SK-N-SH treated with all-trans-retinoic acid at 6 μM for 48 hours (cell line): ENCODE measurements around the gene CDH4.

Experiments used
- ATAC-seq: fragments of 200-7000 bp; cut with Tn5 transposase; 3 replicates; pipeline ENCODE4 v1.9.1; 2020; ENCODE audit warnings: mild to moderate bottlenecking, moderate library complexity
- ARNTL ChIP-seq: fragments of 450-650 bp; formaldehyde crosslinking; IDR thresholded peaks from 2 replicates; pipeline ENCODE4 v1.5.0; 2020; ENCODE audit warnings: low read depth, mild to moderate bottlenecking, moderate library complexity, borderline replicate concordance
- BACH2 ChIP-seq: fragments of 250-450 bp; sonication (Bioruptor Pico); IDR thresholded peaks from 2 replicates; pipeline ENCODE4 v1.9.0; 2021; ENCODE audit warnings: mild to moderate bottlenecking, borderline replicate concordance
- ESRRG ChIP-seq: fragments of 250-450 bp; sonication (Bioruptor Pico); IDR thresholded peaks from 2 replicates; pipeline ENCODE4 v1.6.1; 2021; ENCODE audit warnings: mild to moderate bottlenecking
- GLIS3 ChIP-seq: fragments of 250-450 bp; sonication (Bioruptor Pico); IDR thresholded peaks from 2 replicates; pipeline ENCODE4 v1.5.0; 2020; ENCODE audit warnings: mild to moderate bottlenecking, moderate library complexity
- ISL1 ChIP-seq: fragments of 250-450 bp; sonication (Bioruptor Pico); IDR thresholded peaks from 2 replicates; pipeline ENCODE4 v2.1.2; 2022; ENCODE audit warnings: mild to moderate bottlenecking, moderate library complexity
- OSR1 ChIP-seq: fragments of 250-450 bp; sonication (Bioruptor Pico); IDR thresholded peaks from 2 replicates; pipeline ENCODE4 v1.8.0; 2022; ENCODE audit warnings: moderate library complexity, mild to moderate bottlenecking, inconsistent platforms
- PPARA ChIP-seq: fragments of 250-450 bp; sonication (Bioruptor Pico); IDR thresholded peaks from 2 replicates; pipeline ENCODE4 v1.5.0; 2020; ENCODE audit warnings: mild to moderate bottlenecking, borderline replicate concordance
- RARB ChIP-seq: fragments of 250-450 bp; sonication (Bioruptor Pico); IDR thresholded peaks from 2 replicates; pipeline ENCODE4 v1.8.0; 2021; ENCODE audit warnings: mild to moderate bottlenecking, moderate library complexity
- TCF4 ChIP-seq: fragments of 250-450 bp; sonication (Bioruptor Pico); IDR thresholded peaks from 2 replicates; pipeline ENCODE4 v1.8.0; 2021; ENCODE audit warnings: mild to moderate bottlenecking, moderate library complexity, borderline replicate concordance
- TOX ChIP-seq: fragments of 250-450 bp; sonication (Bioruptor Pico); IDR thresholded peaks from 2 replicates; pipeline ENCODE4 v1.8.0; 2021; ENCODE audit warnings: mild to moderate bottlenecking, moderate library complexity, borderline replicate concordance
- ZNF70 ChIP-seq: fragments of 450-650 bp; formaldehyde crosslinking; IDR thresholded peaks from 2 replicates; pipeline ENCODE4 v1.5.0; 2020; ENCODE audit warnings: mild to moderate bottlenecking, moderate library complexity
- TF ChIP-seq, protein P1 (sequence below): fragments of 250-450 bp; sonication (Bioruptor Pico); IDR thresholded peaks from 2 replicates; pipeline ENCODE4 v1.5.0; 2020; ENCODE audit warnings: mild to moderate bottlenecking, moderate library complexity
- TF ChIP-seq, protein P2 (sequence below): fragments of 250-450 bp; sonication (Bioruptor Pico); IDR thresholded peaks from 2 replicates; pipeline ENCODE4 v1.8.0; 2020; ENCODE audit warnings: mild to moderate bottlenecking, moderate library complexity, borderline replicate concordance
- TF ChIP-seq, protein P3 (sequence below): fragments of 250-450 bp; sonication (Bioruptor Pico); IDR thresholded peaks from 2 replicates; pipeline ENCODE4 v1.5.1; 2020; ENCODE audit warnings: low read depth, mild to moderate bottlenecking, moderate library complexity
- TF ChIP-seq, protein P4 (sequence below): fragments of 250-450 bp; sonication (Bioruptor Pico); IDR thresholded peaks from 2 replicates; pipeline ENCODE4 v1.5.1; 2021; ENCODE audit warnings: mild to moderate bottlenecking, moderate library complexity

Gene CDH4

DNA sequence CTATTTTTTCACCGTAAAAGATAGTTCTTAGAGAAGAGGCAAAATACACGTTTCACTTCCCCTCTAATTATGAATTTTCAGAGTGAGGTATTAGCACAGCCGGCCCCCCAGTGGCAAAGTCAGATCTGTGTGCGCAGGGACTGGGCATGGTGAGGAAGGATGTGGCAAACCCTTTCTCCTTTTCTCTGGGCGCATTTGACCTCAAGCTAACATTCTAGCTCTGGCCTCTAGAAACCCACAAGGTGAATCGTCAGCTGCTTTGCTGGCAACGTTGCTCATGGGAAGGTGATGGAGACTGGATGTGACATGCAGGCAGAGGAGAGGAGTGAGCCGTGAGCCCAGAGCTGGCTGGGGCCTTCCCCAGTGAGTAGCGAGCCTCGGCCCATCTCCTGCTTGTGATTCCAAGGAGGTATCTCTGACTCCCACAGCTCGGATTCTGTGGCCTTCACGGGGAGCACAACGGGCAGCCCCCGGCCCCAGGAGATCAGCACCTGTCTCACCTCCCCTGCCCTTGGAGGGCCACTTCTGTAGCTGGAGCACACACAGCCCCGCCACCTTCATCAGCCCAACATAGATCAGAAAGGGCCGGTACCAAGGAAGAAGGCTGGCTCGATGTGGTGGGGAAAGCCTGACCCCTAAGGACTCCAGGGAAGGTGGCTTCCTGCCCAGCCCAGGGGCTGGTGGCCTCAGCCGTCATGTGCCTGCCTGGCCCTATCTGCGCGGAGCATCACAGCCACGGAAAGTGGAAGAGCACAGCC lies 660.8 kb downstream of the CDH4 start:
- ATAC-seq = no peak

DNA sequence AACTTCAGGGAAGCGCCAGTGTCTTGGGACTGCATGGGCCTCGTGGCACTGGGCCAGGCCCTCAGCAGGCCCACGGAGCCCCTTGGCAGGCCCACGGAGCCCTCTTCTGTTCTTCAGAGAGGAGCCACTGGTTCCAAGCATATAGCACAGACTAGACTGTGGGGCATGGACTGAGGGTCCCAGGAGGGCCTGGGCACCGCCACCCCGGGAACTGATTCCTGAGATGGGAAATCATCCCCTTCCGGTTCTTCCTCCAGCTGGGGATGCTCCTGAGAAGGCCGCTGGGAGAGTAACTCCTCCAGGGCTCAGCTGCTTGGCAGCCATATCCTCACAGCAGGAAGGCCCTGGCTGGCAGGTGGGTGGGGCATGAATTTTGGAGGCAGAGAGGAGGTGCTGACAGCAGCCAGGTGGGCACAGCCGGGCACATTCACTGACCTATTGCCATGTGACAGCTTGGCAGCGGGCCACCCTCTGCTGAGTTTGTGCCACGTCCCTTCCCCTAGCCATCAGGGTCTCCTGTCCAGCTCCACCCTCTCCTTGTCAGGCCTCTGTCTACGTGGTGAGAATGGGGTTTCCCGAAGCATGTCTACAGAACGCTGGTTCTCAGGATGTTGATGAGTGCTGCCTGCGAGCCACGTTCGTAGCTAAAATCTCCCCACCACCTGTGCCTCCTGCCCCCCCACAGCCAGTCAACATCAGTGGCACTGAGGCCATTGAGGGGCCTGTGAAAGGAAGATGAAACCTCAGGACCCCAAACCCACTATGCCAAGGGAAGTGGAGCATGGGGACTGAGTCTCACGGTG lies 661.6 kb downstream of the CDH4 start:
- ATAC-seq = no peak
- TF ChIP-seq, protein P1, sequence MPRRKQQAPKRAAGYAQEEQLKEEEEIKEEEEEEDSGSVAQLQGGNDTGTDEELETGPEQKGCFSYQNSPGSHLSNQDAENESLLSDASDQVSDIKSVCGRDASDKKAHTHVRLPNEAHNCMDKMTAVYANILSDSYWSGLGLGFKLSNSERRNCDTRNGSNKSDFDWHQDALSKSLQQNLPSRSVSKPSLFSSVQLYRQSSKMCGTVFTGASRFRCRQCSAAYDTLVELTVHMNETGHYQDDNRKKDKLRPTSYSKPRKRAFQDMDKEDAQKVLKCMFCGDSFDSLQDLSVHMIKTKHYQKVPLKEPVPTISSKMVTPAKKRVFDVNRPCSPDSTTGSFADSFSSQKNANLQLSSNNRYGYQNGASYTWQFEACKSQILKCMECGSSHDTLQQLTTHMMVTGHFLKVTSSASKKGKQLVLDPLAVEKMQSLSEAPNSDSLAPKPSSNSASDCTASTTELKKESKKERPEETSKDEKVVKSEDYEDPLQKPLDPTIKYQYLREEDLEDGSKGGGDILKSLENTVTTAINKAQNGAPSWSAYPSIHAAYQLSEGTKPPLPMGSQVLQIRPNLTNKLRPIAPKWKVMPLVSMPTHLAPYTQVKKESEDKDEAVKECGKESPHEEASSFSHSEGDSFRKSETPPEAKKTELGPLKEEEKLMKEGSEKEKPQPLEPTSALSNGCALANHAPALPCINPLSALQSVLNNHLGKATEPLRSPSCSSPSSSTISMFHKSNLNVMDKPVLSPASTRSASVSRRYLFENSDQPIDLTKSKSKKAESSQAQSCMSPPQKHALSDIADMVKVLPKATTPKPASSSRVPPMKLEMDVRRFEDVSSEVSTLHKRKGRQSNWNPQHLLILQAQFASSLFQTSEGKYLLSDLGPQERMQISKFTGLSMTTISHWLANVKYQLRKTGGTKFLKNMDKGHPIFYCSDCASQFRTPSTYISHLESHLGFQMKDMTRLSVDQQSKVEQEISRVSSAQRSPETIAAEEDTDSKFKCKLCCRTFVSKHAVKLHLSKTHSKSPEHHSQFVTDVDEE (CRISPR knock-in tag) = no peak
- TF ChIP-seq ISL1 (CRISPR knock-in tag) (no peak), ARNTL (CRISPR knock-in tag) (no peak), TCF4 (CRISPR knock-in tag) (no peak), PPARA (CRISPR knock-in tag) (no peak)
- TF ChIP-seq, protein P2, sequence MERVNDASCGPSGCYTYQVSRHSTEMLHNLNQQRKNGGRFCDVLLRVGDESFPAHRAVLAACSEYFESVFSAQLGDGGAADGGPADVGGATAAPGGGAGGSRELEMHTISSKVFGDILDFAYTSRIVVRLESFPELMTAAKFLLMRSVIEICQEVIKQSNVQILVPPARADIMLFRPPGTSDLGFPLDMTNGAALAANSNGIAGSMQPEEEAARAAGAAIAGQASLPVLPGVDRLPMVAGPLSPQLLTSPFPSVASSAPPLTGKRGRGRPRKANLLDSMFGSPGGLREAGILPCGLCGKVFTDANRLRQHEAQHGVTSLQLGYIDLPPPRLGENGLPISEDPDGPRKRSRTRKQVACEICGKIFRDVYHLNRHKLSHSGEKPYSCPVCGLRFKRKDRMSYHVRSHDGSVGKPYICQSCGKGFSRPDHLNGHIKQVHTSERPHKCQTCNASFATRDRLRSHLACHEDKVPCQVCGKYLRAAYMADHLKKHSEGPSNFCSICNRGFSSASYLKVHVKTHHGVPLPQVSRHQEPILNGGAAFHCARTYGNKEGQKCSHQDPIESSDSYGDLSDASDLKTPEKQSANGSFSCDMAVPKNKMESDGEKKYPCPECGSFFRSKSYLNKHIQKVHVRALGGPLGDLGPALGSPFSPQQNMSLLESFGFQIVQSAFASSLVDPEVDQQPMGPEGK = no peak

More for the DNA sequence above, 660.8 kb downstream of the CDH4 start:
- no peak for TF ChIP-seq ARNTL (CRISPR knock-in tag)
- no peak for TF ChIP-seq PPARA (CRISPR knock-in tag)
- TF ChIP-seq TOX (CRISPR knock-in tag) = no peak
- TF ChIP-seq, protein P3, sequence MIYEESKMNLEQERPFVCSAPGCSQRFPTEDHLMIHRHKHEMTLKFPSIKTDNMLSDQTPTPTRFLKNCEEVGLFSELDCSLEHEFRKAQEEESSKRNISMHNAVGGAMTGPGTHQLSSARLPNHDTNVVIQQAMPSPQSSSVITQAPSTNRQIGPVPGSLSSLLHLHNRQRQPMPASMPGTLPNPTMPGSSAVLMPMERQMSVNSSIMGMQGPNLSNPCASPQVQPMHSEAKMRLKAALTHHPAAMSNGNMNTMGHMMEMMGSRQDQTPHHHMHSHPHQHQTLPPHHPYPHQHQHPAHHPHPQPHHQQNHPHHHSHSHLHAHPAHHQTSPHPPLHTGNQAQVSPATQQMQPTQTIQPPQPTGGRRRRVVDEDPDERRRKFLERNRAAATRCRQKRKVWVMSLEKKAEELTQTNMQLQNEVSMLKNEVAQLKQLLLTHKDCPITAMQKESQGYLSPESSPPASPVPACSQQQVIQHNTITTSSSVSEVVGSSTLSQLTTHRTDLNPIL = no peak
- TF ChIP-seq, protein P4, sequence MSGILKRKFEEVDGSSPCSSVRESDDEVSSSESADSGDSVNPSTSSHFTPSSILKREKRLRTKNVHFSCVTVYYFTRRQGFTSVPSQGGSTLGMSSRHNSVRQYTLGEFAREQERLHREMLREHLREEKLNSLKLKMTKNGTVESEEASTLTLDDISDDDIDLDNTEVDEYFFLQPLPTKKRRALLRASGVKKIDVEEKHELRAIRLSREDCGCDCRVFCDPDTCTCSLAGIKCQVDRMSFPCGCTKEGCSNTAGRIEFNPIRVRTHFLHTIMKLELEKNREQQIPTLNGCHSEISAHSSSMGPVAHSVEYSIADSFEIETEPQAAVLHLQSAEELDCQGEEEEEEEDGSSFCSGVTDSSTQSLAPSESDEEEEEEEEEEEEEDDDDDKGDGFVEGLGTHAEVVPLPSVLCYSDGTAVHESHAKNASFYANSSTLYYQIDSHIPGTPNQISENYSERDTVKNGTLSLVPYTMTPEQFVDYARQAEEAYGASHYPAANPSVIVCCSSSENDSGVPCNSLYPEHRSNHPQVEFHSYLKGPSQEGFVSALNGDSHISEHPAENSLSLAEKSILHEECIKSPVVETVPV = no peak
- no peak for TF ChIP-seq RARB (CRISPR knock-in tag)
- TF ChIP-seq, protein P2 = no peak
- no peak for TF ChIP-seq OSR1 (CRISPR knock-in tag)
- TF ChIP-seq, protein P1 (CRISPR knock-in tag) = no peak
- TF ChIP-seq BACH2 (CRISPR knock-in tag) = no peak

DNA sequence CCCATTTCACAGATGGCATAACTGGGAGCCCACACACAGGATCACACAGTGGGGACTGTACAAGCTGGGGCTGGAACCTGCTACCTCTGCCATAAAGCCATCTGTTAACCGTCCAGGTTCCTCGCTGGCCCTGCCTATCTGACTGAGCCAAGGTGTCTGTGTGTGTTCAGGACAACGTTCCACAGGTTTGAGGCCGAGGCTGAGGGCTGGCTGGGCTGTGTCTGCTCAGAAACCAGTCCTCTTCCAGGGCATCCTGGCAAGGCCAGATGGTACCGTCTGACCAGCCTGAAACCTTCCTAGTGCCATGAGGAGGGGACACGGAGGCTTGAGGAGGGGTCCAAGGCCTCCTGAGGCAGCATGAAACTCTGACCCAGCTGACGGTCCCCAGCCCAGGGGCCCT lies 663.0 kb downstream of the CDH4 start:
- TF ChIP-seq ZNF70 (CRISPR knock-in tag) = no peak
- no peak for TF ChIP-seq OSR1 (CRISPR knock-in tag)
- TF ChIP-seq, protein P4 = no peak
- TF ChIP-seq, protein P3 = no peak
- no peak for TF ChIP-seq RARB (CRISPR knock-in tag)
- TF ChIP-seq ESRRG = no peak
- no peak for TF ChIP-seq GLIS3 (CRISPR knock-in tag)
- no peak for TF ChIP-seq ARNTL (CRISPR knock-in tag)

More for the DNA sequence above, 663.0 kb downstream of the CDH4 start:
- ATAC-seq = no peak
